HepG2 (cell line): ENCODE measurements around the gene ZNF512B. TPM values are rescaled to one million over a fixed set of nuclear protein-coding genes. Genes with fewer than 3 reads are reported as not detected.

Experiments
- ELF3 ChIP-seq: IDR thresholded peaks from 2 replicates; pipeline ENCODE4 v1.6.1; 2016; ENCODE audit warnings: missing genetic modification reagents, missing compliant biosample characterization
- HNF4G ChIP-seq, 2 experiments: sonication (generic) in 1 of 2; formaldehyde crosslinking in 1 of 2; IDR thresholded peaks; 2 replicates each; pipeline versions ENCODE4 v1.4.0 to v1.6.1; 2011 to 2020; ENCODE audit warnings: borderline replicate concordance in 2 of 2, low read depth in 2 of 2, mild to moderate bottlenecking in 2 of 2, low read length in 1 of 2, missing genetic modification reagents in 1 of 2, moderate library complexity in 1 of 2
- JUND ChIP-seq: sonication (generic); formaldehyde crosslinking; IDR thresholded peaks from 2 replicates; pipeline ENCODE4 v1.8.0; 2022; ENCODE audit warnings: mild to moderate bottlenecking, missing genetic modification reagents
- RBAK ChIP-seq: sonication (generic); formaldehyde crosslinking; IDR thresholded peaks from 2 replicates; pipeline ENCODE4 v1.5.1; 2020; ENCODE audit warnings: mild to moderate bottlenecking, missing genetic modification reagents
- SRSF9 ChIP-seq: fragments of 200-400 bp; formaldehyde crosslinking; IDR thresholded peaks from 2 replicates; pipeline ENCODE4 v1.6.1; 2018; ENCODE audit warnings: borderline replicate concordance, mild to moderate bottlenecking, low read depth, low read length; ENCODE audit not compliant: insufficient read depth, poor library complexity, severe bottlenecking
- SUZ12 ChIP-seq: fragments of 150-350 bp; IDR thresholded peaks from 2 replicates; pipeline ENCODE4 v1.6.1; 2014; ENCODE audit warnings: low read depth, low read length
- ZNF552 ChIP-seq: sonication (generic); formaldehyde crosslinking; IDR thresholded peaks from 2 replicates; pipeline ENCODE4 v1.9.0; 2022; ENCODE audit warnings: missing genetic modification reagents, mild to moderate bottlenecking, borderline replicate concordance
- ZNF556 ChIP-seq: sonication (generic); formaldehyde crosslinking; IDR thresholded peaks from 2 replicates; pipeline ENCODE4 v1.4.0; 2020; ENCODE audit warnings: mild to moderate bottlenecking, missing genetic modification reagents, borderline replicate concordance
- polyA plus RNA-seq, 8 experiments: library from polyadenylated mRNA; depleted of rRNA in 3 of 8; stranded (reverse) in 7 of 8; unstranded in 1 of 8; fragments of >200 nt; fragmentation: Illumina TruSeq in 4 of 8; extraction: Trizol in 4 of 8; gene quantifications; 2 replicates each; pipeline versions ENCODE4 v1.2.1 to v1.2.3, GENCODE V29; 2011 to 2016; ENCODE audit warnings: low read depth in 4 of 8, missing spikeins in 1 of 8, mixed read lengths in 1 of 8; ENCODE audit not compliant: insufficient read depth in 1 of 8
- total RNA-seq, 5 experiments: library from RNA; depleted of rRNA; stranded (reverse); fragments of >200 nt; fragmentation: Illumina TruSeq; extraction: Trizol; gene quantifications; 2 replicates each; pipeline ENCODE4 v1.2.3, GENCODE V29; 2016; ENCODE audit warnings: low read depth in 1 of 5
- TF ChIP-seq, protein P1 (sequence below): sonication (generic); formaldehyde crosslinking; IDR thresholded peaks from 2 replicates; pipeline ENCODE4 v1.4.0; 2020; ENCODE audit warnings: missing genetic modification reagents
- TF ChIP-seq, protein P2 (sequence below): sonication (generic); formaldehyde crosslinking; IDR thresholded peaks from 2 replicates; pipeline ENCODE4 v1.8.0; 2022; ENCODE audit warnings: missing genetic modification reagents, mild to moderate bottlenecking, inconsistent platforms, borderline replicate concordance
- TF ChIP-seq, protein P3 (sequence below): sonication (generic); formaldehyde crosslinking; IDR thresholded peaks from 2 replicates; pipeline ENCODE4 v1.5.0; 2020; ENCODE audit warnings: mild to moderate bottlenecking, missing genetic modification reagents, borderline replicate concordance
- TF ChIP-seq, protein P4 (sequence below): sonication (generic); formaldehyde crosslinking; IDR thresholded peaks from 2 replicates; pipeline ENCODE4 v1.5.1; 2020; ENCODE audit warnings: missing genetic modification reagents, mild to moderate bottlenecking, borderline replicate concordance
- TF ChIP-seq, protein P5 (sequence below): sonication (generic); formaldehyde crosslinking; conservative IDR thresholded peaks from 2 replicates; pipeline ENCODE4 v1.4.0; 2020; ENCODE audit warnings: missing genetic modification reagents

The ZNF512B gene
- total and polyA plus RNA-seq, 2 of the 13 experiments (the other 11 are each of a cell fraction or from before 2014, with no cell fraction given), result 11.5 to 30.6 TPM

DNA sequence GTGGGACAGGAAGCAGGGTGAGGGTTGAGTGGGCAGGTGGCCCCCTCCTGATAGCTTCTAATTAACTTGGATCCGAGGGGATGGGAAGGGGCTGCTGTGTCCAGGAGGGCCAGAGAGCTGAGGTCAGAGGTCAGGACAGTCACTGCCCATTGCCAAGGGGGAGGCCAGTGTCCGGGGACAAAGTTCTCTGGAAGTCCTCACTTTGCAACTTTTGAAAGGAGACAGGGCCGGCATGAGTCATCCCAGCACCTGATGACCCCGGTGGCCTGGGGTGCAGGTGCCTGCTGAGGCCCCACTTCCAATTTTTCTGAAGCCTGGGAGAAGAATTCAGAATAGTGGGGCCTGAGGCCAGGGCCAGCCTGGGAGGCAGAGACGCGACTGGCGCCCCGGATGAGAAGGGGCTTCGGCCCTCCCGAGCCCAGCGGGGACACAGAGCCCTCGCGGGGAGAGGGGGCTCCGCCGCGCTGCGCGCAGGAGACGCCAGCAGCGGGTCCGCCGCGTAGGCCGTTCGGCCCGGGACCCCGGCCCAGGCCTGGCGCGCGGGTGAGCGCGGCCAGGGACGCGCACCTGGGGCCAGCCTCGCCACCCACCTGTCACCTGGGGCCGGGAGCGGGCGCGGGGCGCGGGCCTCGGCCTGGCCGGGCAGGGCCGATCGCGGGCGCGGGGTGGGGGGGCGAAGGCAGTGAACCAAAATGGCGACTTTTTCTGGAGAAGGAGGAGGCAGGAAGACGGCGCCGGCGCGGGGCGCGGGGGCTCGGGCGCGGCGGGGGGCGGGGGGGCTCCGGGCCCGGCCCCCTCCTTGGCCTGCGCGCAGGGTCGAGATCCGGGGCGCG lies 586 bp downstream of the ZNF512B start (continued):
- TF ChIP-seq SRSF9 (no peak), JUND (peak; percentile 97), SUZ12 (no peak), RBAK (peak; percentile 54; the same call in 1 of the 2 replicates), ELF3 (CRISPR knock-in tag) (peak; percentile 78; the same call in 1 of the 2 replicates), ZNF552 (0 out of 2 replicates have a peak, but pooled peaks have one; percentile 16), HNF4G (IDR thresholded peaks at IDR 0.05; ENCODE audit: borderline replicate concordance, low read depth, low read length) (peak; percentile 93), HNF4G (CRISPR knock-in tag; IDR thresholded peaks at IDR 0.05; ENCODE audit: borderline replicate concordance, low read depth) (peak; percentile 95), ZNF556 (CRISPR knock-in tag) (peak; percentile 65; the same call in 1 of the 2 replicates)
- TF ChIP-seq, protein P1, sequence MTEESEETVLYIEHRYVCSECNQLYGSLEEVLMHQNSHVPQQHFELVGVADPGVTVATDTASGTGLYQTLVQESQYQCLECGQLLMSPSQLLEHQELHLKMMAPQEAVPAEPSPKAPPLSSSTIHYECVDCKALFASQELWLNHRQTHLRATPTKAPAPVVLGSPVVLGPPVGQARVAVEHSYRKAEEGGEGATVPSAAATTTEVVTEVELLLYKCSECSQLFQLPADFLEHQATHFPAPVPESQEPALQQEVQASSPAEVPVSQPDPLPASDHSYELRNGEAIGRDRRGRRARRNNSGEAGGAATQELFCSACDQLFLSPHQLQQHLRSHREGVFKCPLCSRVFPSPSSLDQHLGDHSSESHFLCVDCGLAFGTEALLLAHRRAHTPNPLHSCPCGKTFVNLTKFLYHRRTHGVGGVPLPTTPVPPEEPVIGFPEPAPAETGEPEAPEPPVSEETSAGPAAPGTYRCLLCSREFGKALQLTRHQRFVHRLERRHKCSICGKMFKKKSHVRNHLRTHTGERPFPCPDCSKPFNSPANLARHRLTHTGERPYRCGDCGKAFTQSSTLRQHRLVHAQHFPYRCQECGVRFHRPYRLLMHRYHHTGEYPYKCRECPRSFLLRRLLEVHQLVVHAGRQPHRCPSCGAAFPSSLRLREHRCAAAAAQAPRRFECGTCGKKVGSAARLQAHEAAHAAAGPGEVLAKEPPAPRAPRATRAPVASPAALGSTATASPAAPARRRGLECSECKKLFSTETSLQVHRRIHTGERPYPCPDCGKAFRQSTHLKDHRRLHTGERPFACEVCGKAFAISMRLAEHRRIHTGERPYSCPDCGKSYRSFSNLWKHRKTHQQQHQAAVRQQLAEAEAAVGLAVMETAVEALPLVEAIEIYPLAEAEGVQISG, result peak; percentile 52
- TF ChIP-seq, protein P2, sequence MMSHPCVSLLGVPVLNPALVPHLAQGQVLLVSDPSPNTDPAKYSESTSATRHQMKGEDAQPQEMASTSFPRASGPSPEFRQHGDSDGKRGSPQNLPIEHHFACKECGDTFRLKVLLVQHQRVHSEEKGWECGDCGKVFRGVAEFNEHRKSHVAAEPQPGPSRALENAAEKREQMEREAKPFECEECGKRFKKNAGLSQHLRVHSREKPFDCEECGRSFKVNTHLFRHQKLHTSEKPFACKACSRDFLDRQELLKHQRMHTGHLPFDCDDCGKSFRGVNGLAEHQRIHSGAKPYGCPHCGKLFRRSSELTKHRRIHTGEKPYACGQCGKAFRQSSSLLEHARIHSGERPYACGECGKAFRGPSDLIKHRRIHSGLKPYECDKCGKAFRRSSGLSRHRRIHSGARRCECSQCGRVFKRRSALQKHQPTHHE, result 0 out of 2 replicates have a peak, but pooled peaks have one; percentile 37
- TF ChIP-seq, protein P3, sequence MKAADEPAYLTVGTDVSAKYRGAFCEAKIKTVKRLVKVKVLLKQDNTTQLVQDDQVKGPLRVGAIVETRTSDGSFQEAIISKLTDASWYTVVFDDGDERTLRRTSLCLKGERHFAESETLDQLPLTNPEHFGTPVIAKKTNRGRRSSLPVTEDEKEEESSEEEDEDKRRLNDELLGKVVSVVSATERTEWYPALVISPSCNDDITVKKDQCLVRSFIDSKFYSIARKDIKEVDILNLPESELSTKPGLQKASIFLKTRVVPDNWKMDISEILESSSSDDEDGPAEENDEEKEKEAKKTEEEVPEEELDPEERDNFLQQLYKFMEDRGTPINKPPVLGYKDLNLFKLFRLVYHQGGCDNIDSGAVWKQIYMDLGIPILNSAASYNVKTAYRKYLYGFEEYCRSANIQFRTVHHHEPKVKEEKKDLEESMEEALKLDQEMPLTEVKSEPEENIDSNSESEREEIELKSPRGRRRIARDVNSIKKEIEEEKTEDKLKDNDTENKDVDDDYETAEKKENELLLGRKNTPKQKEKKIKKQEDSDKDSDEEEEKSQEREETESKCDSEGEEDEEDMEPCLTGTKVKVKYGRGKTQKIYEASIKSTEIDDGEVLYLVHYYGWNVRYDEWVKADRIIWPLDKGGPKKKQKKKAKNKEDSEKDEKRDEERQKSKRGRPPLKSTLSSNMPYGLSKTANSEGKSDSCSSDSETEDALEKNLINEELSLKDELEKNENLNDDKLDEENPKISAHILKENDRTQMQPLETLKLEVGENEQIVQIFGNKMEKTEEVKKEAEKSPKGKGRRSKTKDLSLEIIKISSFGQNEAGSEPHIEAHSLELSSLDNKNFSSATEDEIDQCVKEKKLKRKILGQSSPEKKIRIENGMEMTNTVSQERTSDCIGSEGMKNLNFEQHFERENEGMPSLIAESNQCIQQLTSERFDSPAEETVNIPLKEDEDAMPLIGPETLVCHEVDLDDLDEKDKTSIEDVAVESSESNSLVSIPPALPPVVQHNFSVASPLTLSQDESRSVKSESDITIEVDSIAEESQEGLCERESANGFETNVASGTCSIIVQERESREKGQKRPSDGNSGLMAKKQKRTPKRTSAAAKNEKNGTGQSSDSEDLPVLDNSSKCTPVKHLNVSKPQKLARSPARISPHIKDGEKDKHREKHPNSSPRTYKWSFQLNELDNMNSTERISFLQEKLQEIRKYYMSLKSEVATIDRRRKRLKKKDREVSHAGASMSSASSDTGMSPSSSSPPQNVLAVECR, result peak; percentile 89
- TF ChIP-seq, protein P4, sequence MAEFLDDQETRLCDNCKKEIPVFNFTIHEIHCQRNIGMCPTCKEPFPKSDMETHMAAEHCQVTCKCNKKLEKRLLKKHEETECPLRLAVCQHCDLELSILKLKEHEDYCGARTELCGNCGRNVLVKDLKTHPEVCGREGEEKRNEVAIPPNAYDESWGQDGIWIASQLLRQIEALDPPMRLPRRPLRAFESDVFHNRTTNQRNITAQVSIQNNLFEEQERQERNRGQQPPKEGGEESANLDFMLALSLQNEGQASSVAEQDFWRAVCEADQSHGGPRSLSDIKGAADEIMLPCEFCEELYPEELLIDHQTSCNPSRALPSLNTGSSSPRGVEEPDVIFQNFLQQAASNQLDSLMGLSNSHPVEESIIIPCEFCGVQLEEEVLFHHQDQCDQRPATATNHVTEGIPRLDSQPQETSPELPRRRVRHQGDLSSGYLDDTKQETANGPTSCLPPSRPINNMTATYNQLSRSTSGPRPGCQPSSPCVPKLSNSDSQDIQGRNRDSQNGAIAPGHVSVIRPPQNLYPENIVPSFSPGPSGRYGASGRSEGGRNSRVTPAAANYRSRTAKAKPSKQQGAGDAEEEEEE (CRISPR knock-in tag), result no peak
- TF ChIP-seq, protein P5, sequence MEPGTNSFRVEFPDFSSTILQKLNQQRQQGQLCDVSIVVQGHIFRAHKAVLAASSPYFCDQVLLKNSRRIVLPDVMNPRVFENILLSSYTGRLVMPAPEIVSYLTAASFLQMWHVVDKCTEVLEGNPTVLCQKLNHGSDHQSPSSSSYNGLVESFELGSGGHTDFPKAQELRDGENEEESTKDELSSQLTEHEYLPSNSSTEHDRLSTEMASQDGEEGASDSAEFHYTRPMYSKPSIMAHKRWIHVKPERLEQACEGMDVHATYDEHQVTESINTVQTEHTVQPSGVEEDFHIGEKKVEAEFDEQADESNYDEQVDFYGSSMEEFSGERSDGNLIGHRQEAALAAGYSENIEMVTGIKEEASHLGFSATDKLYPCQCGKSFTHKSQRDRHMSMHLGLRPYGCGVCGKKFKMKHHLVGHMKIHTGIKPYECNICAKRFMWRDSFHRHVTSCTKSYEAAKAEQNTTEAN (CRISPR knock-in tag), result peak; percentile 71
